Measurements from ENCODE around the gene ADPGK.
"Not testable (repeated sequence)": the region's sequence is repeated elsewhere in the genome, so short reads cannot be mapped to it uniquely, and the experiment has no call there.

Gene ADPGK
- 167 to 172 reads per million in 2 donors for total RNA-seq

- peak; percentile 96 for DNase-seq
Measured at GRCh38 chr15:72783640-72784455, at the start of gene ADPGK. Gene ADPGK (minus strand): TSS chr15:72783758. CDS start chr15:72783691, 67 bp downstream.

GRCh38 chr15:72827226-72827625, 43.7 kb upstream of the ADPGK start:
- DNase-seq = no peak

GRCh38 chr15:72826611-72827010, 43.1 kb upstream of the ADPGK start:
- DNase-seq = no peak

GRCh38 chr15:72825829-72826228, 42.3 kb upstream of the ADPGK start:
- DNase-seq = no peak

GRCh38 chr15:72824781-72825180, 41.2 kb upstream of the ADPGK start:
- DNase-seq = no peak

- DNase-seq = no peak
Measured at GRCh38 chr15:72824112-72824511, 40.6 kb upstream of the ADPGK start.

- no peak for DNase-seq
Measured at GRCh38 chr15:72820278-72820677, 36.7 kb upstream of the ADPGK start.

GRCh38 chr15:72818632-72819031, 35.1 kb upstream of the ADPGK start:
- DNase-seq = no peak

- no peak for DNase-seq
Measured at GRCh38 chr15:72813345-72814004, 29.9 kb upstream of the ADPGK start.

- no peak for DNase-seq
Measured at GRCh38 chr15:72809329-72809728, 25.8 kb upstream of the ADPGK start.

- not testable (repeated sequence) for DNase-seq
Measured at GRCh38 chr15:72807346-72807745, 23.8 kb upstream of the ADPGK start.

GRCh38 chr15:72803006-72803405, 19.4 kb upstream of the ADPGK start:
- no peak for DNase-seq

- no peak for DNase-seq
Measured at GRCh38 chr15:72801590-72802325, 18.2 kb upstream of the ADPGK start.

GRCh38 chr15:72800833-72801481, 17.4 kb upstream of the ADPGK start:
- DNase-seq = no peak

GRCh38 chr15:72797834-72798233, 14.3 kb upstream of the ADPGK start:
- DNase-seq = no peak

GRCh38 chr15:72797338-72797689, 13.8 kb upstream of the ADPGK start:
- no peak for DNase-seq

- DNase-seq = peak; percentile 31
Measured at GRCh38 chr15:72796515-72797337, 13.2 kb upstream of the ADPGK start.

GRCh38 chr15:72796210-72796514, 12.6 kb upstream of the ADPGK start:
- DNase-seq = no peak

GRCh38 chr15:72793766-72794660, 10.5 kb upstream of the ADPGK start:
- DNase-seq = no peak

- no peak for DNase-seq
Measured at GRCh38 chr15:72792431-72792830, 8.9 kb upstream of the ADPGK start.

- no peak for DNase-seq
Measured at GRCh38 chr15:72790302-72790910, 6.8 kb upstream of the ADPGK start.

All from activated gamma-delta T cell (primary cell).